GM18511 (cell line): ENCODE measurements around the gene AAMP.
A peak's percentile ranks its signal among the peaks of the same experiment; 100 is the strongest.

Source experiments
- ATAC-seq: cut with Tn5 transposase; IDR thresholded peaks from one replicate; pipeline ENCODE4 v1.9.1; 2021; ENCODE audit warnings: mild to moderate bottlenecking, moderate library complexity; ENCODE audit not compliant: unreplicated experiment

The AAMP gene

GRCh38 chr2:218294430-218295022 lies 24.6 kb upstream of the AAMP start:
- ATAC-seq = no peak

- ATAC-seq = no peak
These were observed 23.9 kb upstream of the AAMP start for GRCh38 chr2:218293715-218294429.

- ATAC-seq = peak; percentile 71
These were observed 22.4 kb upstream of the AAMP start, which contains the start of gene TMBIM1 for GRCh38 chr2:218292048-218293014. TMBIM1 (minus strand) TSS chr2:218292503; CDS start chr2:218282141, 10,362 bp downstream.

- no peak for ATAC-seq
These were observed 21.5 kb upstream of the AAMP start for GRCh38 chr2:218291318-218292047.

- ATAC-seq = peak; percentile 60
These were observed 20.7 kb upstream of the AAMP start for GRCh38 chr2:218290316-218291261.

- ATAC-seq = no peak
These were observed 19.8 kb upstream of the AAMP start for GRCh38 chr2:218289639-218290315.

- ATAC-seq = peak; percentile 69
These were observed 16.9 kb upstream of the AAMP start for GRCh38 chr2:218286570-218287459.

GRCh38 chr2:218285604-218286003 lies 15.7 kb upstream of the AAMP start:
- ATAC-seq = no peak

GRCh38 chr2:218284106-218284811 lies 14.3 kb upstream of the AAMP start:
- ATAC-seq = peak; percentile 44

GRCh38 chr2:218282173-218282991 lies 12.4 kb upstream of the AAMP start:
- ATAC-seq = no peak

- no peak for ATAC-seq
These were observed 11.5 kb upstream of the AAMP start for GRCh38 chr2:218281449-218281848.

- ATAC-seq = no peak
These were observed 10.4 kb upstream of the AAMP start for GRCh38 chr2:218280260-218280870.

- no peak for ATAC-seq
These were observed 8.8 kb upstream of the AAMP start for GRCh38 chr2:218278531-218279360.

GRCh38 chr2:218277921-218278320 lies 8.0 kb upstream of the AAMP start:
- no peak for ATAC-seq
